WTC11 (cell line): ENCODE measurements around the gene TTN. TPM values are rescaled to one million over a fixed set of nuclear protein-coding genes. Genes with fewer than 3 reads are reported as not detected.

Experiments used
- ATAC-seq: fragments of 200-7000 bp; cut with Tn5 transposase; 2 replicates; pipeline ENCODE4 v1.10.0; 2021; ENCODE audit warnings: mild to moderate bottlenecking, moderate library complexity
- CTCF ChIA-PET: fragments of 300-600 bp; sonication (Branson Sonifier 250); formaldehyde crosslinking; loops from one replicate; lab custom pipeline; 2021; ENCODE audit warnings: antibody characterized with exemption; lab: Charles Lee
- POLR2A ChIA-PET: fragments of 350-600 bp; sonication (Branson Sonifier 250); formaldehyde crosslinking; loops from one replicate; lab custom pipeline; 2021; ENCODE audit warnings: antibody characterized with exemption; lab: Charles Lee
- DNase-seq: peaks from one replicate; pipeline ENCODE4 v3.0.0; 2021; ENCODE audit warnings: low spot score
- H3K27ac Mint-ChIP-seq: 2 replicates; pipeline ENCODE4 v1.8.0; 2021; ENCODE audit warnings: mixed read lengths
- H3K27me3 Mint-ChIP-seq: 2 replicates; pipeline ENCODE4 v1.8.0; 2021; ENCODE audit warnings: low read depth, mild to moderate bottlenecking, moderate library complexity, mixed read lengths
- H3K36me3 Mint-ChIP-seq: 2 replicates; pipeline ENCODE4 v1.8.0; 2021; ENCODE audit warnings: mixed read lengths
- H3K4me1 Mint-ChIP-seq: 2 replicates; pipeline ENCODE4 v1.8.0; 2022; ENCODE audit warnings: mixed read lengths
- H3K4me3 Mint-ChIP-seq: 2 replicates; pipeline ENCODE4 v1.8.0; 2021; ENCODE audit warnings: mild to moderate bottlenecking, moderate library complexity, mixed read lengths
- H3K9me3 Mint-ChIP-seq: 2 replicates; pipeline ENCODE4 v1.8.0; 2021; ENCODE audit warnings: mixed read lengths
- AR ChIP-seq: fragments of 250-450 bp; sonication (Bioruptor Pico); IDR thresholded peaks from 2 replicates; pipeline ENCODE4 v1.9.0; 2021; ENCODE audit warnings: mild to moderate bottlenecking
- ARID4B ChIP-seq: sonication (generic); formaldehyde crosslinking; IDR thresholded peaks from 2 replicates; pipeline ENCODE4 v1.8.0; 2023; ENCODE audit warnings: missing genetic modification reagents, mild to moderate bottlenecking, borderline replicate concordance
- E2F5 ChIP-seq: sonication (generic); formaldehyde crosslinking; IDR thresholded peaks from 2 replicates; pipeline ENCODE4 v1.8.1; 2022; ENCODE audit warnings: mild to moderate bottlenecking, moderate library complexity, missing genetic modification reagents
- ESRRA ChIP-seq: sonication (generic); formaldehyde crosslinking; IDR thresholded peaks from 2 replicates; pipeline ENCODE4 v1.8.1; 2022; ENCODE audit warnings: mild to moderate bottlenecking, missing genetic modification reagents, borderline replicate concordance
- ETV6 ChIP-seq: sonication (generic); formaldehyde crosslinking; IDR thresholded peaks from 2 replicates; pipeline ENCODE4 v1.8.1; 2022; ENCODE audit warnings: mild to moderate bottlenecking, missing genetic modification reagents
- FOXK1 ChIP-seq: sonication (generic); formaldehyde crosslinking; IDR thresholded peaks from 2 replicates; pipeline ENCODE4 v1.8.0; 2022; ENCODE audit warnings: mild to moderate bottlenecking, moderate library complexity, missing genetic modification reagents
- GTF2I ChIP-seq: fragments of 250-450 bp; sonication (Bioruptor Pico); conservative IDR thresholded peaks from 2 replicates; pipeline ENCODE4 v1.4.0; 2021; ENCODE audit warnings: mild to moderate bottlenecking
- HMGXB4 ChIP-seq: sonication (generic); formaldehyde crosslinking; IDR thresholded peaks from 2 replicates; pipeline ENCODE4 v1.8.1; 2023; ENCODE audit warnings: mild to moderate bottlenecking, moderate library complexity, missing genetic modification reagents
- IRF2 ChIP-seq: sonication (generic); formaldehyde crosslinking; IDR thresholded peaks from 2 replicates; pipeline ENCODE4 v1.8.0; 2022; ENCODE audit warnings: low read depth, missing genetic modification reagents, borderline replicate concordance
- KAT7 ChIP-seq: sonication (generic); formaldehyde crosslinking; IDR thresholded peaks from 2 replicates; pipeline ENCODE4 v1.8.1; 2023; ENCODE audit warnings: missing genetic modification reagents, mild to moderate bottlenecking, borderline replicate concordance
- MYBL2 ChIP-seq: sonication (generic); formaldehyde crosslinking; IDR thresholded peaks from 2 replicates; pipeline ENCODE4 v1.8.1; 2023; ENCODE audit warnings: mild to moderate bottlenecking, moderate library complexity, missing genetic modification reagents
- NFE2L1 ChIP-seq: sonication (generic); formaldehyde crosslinking; IDR thresholded peaks from 2 replicates; pipeline ENCODE4 v1.8.1; 2023; ENCODE audit warnings: missing genetic modification reagents
- PRRX2 ChIP-seq: fragments of 250-450 bp; sonication (Bioruptor Pico); IDR thresholded peaks from 2 replicates; pipeline ENCODE4 v1.8.0; 2021; ENCODE audit warnings: mild to moderate bottlenecking
- TCF7 ChIP-seq: sonication (generic); formaldehyde crosslinking; IDR thresholded peaks from 2 replicates; pipeline ENCODE4 v1.8.0; 2022; ENCODE audit warnings: mild to moderate bottlenecking, low read depth, missing genetic modification reagents, moderate library complexity
- ZBTB21 ChIP-seq: sonication (generic); formaldehyde crosslinking; IDR thresholded peaks from 2 replicates; pipeline ENCODE4 v1.8.1; 2023; ENCODE audit warnings: mild to moderate bottlenecking, missing genetic modification reagents, borderline replicate concordance
- ZNF219 ChIP-seq: sonication (generic); formaldehyde crosslinking; IDR thresholded peaks from 2 replicates; pipeline ENCODE4 v1.8.0; 2023; ENCODE audit warnings: missing genetic modification reagents, mild to moderate bottlenecking, borderline replicate concordance
- ZNF396 ChIP-seq: fragments of 250-450 bp; sonication (Bioruptor Pico); IDR thresholded peaks from 2 replicates; pipeline ENCODE4 v1.8.0; 2021; ENCODE audit warnings: mild to moderate bottlenecking, moderate library complexity, borderline replicate concordance
- total RNA-seq: library from RNA; stranded (reverse); gene quantifications from 3 replicates; pipeline ENCODE4 v1.2.3, GENCODE V29; 2021

The TTN gene
- total RNA-seq, 1 experiment from 2014 or later = 4.7 TPM

- no peak for TF ChIP-seq GTF2I (CRISPR knock-in tag)
- TF ChIP-seq TCF7 = no peak
- no peak for TF ChIP-seq ZBTB21 (CRISPR knock-in tag)
- no peak for TF ChIP-seq MYBL2 (CRISPR knock-in tag)
- TF ChIP-seq E2F5 (CRISPR knock-in tag) = no peak
- no peak for TF ChIP-seq ESRRA
- no peak for TF ChIP-seq IRF2 (CRISPR knock-in tag)
- TF ChIP-seq ZNF219 (CRISPR knock-in tag) = no peak
- TF ChIP-seq ZNF396 = no peak
- TF ChIP-seq AR (CRISPR knock-in tag) = no peak
- no peak for TF ChIP-seq KAT7 (CRISPR knock-in tag)
- TF ChIP-seq ARID4B (CRISPR knock-in tag) = 0 out of 2 replicates have a peak, but pooled peaks have one; percentile 22
- TF ChIP-seq ETV6 (CRISPR knock-in tag) = peak; percentile 67; the same call in 1 of the 2 replicates
- 0 out of 2 replicates have a peak, but pooled peaks have one; percentile 49 for TF ChIP-seq NFE2L1 (CRISPR knock-in tag)
- no peak; the same call in 1 of the 2 replicates for TF ChIP-seq FOXK1
- no peak for TF ChIP-seq PRRX2 (CRISPR knock-in tag)
Measured at GRCh38 chr2:178478439-178479274, 328.6 kb downstream of the TTN start, which contains the start of gene FKBP7 (continued).

GRCh38 chr2:178478130-178478438 lies 329.1 kb downstream of the TTN start:
- POLR2A ChIA-PET = interaction anchor here (0.6 kb wide), 1 partner anchor 27 kb away, joined by 3 read pairs; the partner anchor contains the start of genes PJVK and PRKRA
- peaks cover 28% of the 10 kb centered on the region for H3K4me1 Mint-ChIP-seq

More at GRCh38 chr2:178478130-178478438, 329.1 kb downstream of the TTN start:
- no peak for DNase-seq
- H3K27me3 Mint-ChIP-seq = no peaks in the 10 kb centered on the region; the same call in 1 of the 2 replicates
- no peaks in the 10 kb centered on the region for H3K9me3 Mint-ChIP-seq
- no peak for ATAC-seq
- peak overlapping the region; percentile 99 for H3K27ac Mint-ChIP-seq
- peak overlapping the region; percentile 94 for H3K4me3 Mint-ChIP-seq
- no peaks in the 10 kb centered on the region for H3K36me3 Mint-ChIP-seq
- 0 out of 2 replicates have a peak, but pooled peaks have one; percentile 14 for TF ChIP-seq HMGXB4
- TF ChIP-seq ZBTB21 (CRISPR knock-in tag) = no peak
- CTCF ChIA-PET = interaction anchor here (1.1 to 1.5 kb wide), 2 partner anchors 20 to 223 kb away, joined by 3 to 4 read pairs; no protein-coding TSS in a partner anchor
